GM21737 (cell line): ENCODE results near the gene THOP1.

ENCODE experiments used
- ATAC-seq: cut with Tn5 transposase; IDR thresholded peaks from one replicate; pipeline ENCODE4 v1.9.1; 2021; ENCODE audit warnings: mild to moderate bottlenecking, moderate library complexity; ENCODE audit not compliant: unreplicated experiment

Gene THOP1

DNA sequence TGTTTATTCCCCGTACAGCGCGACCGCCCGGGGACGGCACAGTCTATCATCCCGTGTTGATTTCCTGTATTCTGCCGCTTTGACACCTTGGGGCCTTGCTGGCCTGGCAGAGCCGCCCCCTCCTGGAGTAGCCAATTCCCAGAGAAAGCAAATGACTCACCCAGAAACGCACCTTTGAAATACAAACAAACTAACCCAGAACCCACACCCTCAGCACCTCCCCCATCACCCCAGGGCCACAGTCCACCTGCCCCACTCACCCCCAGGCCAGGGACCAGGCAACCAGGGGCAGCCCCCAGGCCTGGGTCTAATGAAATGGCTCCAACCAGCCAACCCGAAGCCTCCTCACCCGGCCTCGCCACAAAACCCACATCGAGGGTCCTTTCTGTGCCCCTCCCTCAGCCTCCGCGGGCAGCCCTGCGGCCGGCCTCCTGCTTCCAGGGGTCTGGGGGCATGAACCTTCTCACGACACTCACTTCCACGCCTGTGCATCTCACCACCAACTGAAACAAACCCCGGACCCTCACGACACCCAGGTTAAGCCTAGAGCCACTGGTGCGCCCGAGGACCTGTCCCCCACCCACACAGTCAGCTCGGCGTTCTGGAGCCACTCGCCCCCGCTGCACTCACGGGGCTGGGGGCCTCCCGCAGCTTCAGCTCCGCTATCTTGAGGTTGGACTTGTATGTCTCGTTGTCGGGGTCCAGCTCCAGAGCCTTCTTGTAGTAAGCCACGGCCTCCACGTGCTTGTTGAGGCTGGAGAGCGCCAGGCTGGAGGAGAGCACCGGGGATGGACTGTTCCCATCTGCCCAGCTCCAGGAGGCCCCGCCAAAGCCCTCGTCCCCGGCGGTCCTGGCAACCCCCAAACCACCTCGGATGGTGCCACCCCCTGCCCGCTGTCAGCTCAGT is 23.2 kb upstream of the THOP1 start:
- ATAC-seq = no peak

DNA sequence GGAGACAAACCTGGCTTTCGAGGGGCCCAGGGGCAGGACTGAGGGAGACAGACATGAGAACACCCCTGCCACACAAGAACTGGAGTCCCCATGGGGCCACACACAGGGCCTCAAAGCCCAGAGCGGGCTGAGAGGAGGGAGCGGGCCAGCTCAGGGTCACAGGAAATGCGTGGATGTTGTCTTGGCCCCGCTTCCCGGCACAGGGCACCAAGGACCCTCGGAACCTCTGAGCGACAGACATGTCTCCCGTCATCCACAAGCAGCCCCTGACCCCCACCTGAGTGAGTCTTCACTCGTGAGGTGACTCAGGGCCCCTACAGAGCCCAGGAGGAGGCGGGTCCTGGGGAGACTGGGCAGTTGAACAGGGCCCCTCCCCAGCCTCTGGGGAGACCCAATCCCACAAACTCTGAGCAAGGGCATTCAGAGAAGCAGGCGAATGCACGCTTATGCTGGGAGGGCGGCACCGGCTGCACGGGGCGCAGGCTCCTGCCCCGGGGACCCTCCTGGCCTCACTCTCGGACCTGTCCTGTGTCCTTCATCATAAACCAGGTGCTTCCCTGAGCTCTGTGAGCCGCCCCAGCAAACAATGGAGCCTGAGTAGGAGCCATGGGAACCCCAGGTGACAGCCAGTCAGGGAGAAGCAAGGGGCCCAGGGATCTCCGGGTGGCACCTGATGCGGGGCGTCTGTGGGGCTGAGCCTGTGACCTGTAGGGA is 22.4 kb upstream of the THOP1 start:
- ATAC-seq = no peak

DNA sequence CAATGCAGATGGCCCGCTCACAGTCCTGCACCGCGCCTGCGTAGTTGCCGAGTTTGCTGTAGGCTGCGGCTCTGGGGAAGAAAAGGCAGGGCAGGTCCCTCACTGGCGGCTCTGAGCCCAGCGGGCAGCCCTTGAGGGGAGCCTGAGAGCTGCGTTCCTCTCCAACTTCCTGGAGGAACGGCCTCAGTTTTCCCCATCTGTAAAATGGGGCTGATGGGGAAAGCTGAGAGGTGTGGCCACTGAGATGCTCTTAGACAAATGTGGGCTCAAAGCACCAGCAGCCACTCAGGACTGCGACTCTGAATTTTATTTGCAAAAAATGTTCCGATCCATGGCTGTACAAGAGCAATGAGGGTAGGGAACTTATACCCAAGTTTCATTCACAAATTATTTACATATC is 21.6 kb upstream of the THOP1 start:
- no peak for ATAC-seq

DNA sequence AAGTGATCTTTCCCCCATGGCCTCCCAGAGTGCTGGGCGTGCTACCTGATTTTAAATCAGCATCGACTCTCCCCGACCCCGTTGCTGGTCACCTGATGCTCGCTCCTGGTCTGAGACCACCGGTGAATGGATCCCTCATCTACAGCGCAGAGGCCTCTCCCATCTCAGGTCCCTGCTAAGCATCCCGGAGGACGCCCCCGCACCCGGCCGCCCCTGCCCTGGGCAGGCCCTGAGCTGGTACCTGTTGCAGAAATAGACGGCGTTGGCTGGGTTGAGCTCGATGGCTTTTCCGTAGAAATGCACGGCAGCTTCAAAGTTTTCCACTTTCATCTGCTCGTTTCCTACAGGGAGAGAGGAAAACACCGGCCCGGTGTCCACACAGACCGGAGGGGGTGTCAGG is 20.4 kb upstream of the THOP1 start:
- no peak for ATAC-seq

DNA sequence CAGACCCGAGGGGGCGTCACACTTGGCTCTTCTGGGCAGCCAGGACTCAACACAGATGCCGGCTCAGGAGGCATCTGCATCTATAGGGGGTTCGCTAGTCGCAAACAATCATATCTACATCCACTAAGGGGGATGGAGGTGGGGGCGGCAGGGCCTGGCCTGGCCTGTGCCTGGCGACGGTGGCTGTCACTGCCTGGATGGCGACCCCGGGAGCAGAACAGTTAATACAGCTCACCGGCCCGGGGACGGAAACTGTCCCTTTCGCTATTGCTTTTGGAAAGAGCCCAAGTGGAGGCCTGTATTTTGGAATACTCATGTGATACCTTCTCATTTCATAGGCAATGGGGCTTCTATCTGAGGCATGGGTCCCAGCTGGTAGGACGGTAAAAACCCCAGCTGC is 19.9 kb upstream of the THOP1 start:
- ATAC-seq = no peak

DNA sequence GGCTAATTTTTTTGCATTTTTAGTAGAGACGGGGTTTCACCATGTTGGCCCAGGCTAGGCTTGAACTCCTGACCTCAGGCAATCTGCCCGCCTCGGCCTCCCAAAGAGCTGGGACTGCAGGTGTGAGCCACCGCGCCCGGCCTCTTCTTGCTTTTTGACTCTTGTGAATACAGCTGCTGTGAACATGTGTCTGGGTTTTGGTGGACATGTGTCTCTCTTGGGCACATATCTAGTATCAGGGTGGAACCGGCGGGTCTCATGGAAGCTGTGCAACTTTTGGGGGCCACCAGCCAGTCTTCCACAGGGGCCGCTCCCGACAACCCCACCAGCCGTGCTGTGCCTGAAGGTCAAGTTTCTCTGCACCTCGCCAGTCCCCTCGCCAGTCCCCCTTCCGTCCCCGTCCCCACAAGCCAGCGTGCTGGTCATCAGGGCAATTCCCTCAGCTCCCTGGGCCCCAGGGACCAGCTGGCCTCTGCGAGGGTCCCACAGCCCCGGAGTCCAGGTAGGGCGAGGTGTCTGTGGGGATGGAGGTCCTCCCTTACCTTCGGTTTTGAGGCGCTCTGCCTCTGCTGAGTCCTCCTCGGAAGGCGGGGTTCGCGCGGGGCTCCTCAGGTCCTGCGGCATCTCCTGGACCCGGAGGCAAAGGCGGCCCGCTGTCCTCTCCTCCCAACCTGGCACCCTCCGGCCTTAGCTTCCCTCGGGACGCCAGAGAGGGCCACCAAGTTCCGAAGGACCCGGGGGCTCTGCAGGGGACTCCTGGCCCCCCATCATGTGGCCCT is 18.5 kb upstream of the THOP1 start:
- ATAC-seq = no peak

DNA sequence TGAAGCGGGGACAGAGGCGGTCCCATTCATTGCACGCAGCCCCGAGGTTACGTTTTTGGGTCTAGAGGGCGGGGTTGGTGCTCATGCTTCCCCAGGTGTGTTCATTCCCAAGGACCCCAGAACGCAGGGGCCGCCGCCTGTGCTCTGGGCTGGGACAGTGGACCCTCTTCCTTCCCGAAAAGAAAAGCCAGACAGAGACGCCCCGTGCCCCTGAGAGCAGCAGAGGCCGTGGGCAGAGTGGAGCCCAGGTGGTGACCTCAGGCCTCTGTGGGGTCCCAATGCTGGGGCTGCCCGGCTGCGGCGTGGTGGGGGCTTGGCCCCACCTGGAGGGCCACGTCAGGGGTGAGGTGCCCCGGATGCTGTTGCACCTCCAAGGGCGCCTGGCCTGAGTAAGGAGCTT is 17.6 kb upstream of the THOP1 start:
- no peak for ATAC-seq

DNA sequence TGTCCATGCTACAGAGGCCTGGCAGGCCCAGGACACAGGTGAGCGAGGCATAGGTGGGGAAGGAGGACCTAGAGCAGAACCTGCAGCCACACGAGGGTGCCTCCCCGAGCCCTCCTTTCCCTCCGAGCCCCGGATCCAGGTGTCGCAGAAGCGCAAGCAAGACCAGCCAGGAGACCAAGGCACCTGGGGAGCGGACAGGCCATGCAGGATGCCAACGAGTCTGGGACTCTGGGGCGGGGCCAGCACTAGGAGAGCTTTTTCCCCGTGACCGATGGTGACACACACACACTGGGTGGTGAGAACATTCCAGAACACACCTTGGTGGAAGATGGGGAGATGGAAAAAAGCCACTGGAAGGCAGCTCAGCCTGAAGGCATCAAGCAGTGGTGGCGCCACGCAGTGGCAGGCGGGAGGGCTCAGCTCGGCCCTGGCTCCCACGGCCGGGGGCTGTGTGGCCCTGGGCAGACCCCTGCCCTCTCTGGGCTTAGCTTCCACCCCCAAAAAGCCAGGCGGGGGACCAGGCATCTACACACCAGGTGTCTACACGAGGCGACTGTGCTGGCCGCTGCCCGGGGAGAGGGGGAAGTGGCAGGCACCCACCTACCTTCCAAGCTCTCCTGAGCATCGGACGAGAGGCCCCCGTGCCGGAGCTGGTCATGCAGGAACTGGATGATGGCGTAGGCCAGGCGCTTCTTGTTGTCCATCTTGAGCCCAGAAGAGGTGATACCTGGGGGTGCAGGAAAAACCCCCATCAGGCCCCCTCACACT is 16.8 kb upstream of the THOP1 start:
- ATAC-seq = no peak

DNA sequence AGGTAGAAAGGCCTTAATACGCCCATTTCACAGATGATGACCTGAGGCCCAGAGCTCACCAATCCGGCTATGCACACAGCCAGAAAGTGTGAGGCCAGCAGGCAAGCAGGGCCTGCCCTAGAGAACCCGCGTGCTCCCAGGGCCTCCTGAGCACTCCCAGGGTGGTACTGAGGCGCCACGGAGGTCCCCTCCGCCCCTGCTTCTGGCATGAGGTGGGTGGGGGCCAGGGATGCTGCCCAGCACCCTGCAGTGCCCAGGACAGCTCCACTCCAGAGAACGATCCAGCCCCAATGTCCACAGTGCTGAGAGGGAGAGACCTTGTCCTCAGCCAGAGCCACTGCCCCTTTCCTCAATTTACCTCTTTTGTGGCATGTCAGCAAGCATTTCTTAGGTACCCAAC is 16.1 kb upstream of the THOP1 start:
- ATAC-seq = no peak

DNA sequence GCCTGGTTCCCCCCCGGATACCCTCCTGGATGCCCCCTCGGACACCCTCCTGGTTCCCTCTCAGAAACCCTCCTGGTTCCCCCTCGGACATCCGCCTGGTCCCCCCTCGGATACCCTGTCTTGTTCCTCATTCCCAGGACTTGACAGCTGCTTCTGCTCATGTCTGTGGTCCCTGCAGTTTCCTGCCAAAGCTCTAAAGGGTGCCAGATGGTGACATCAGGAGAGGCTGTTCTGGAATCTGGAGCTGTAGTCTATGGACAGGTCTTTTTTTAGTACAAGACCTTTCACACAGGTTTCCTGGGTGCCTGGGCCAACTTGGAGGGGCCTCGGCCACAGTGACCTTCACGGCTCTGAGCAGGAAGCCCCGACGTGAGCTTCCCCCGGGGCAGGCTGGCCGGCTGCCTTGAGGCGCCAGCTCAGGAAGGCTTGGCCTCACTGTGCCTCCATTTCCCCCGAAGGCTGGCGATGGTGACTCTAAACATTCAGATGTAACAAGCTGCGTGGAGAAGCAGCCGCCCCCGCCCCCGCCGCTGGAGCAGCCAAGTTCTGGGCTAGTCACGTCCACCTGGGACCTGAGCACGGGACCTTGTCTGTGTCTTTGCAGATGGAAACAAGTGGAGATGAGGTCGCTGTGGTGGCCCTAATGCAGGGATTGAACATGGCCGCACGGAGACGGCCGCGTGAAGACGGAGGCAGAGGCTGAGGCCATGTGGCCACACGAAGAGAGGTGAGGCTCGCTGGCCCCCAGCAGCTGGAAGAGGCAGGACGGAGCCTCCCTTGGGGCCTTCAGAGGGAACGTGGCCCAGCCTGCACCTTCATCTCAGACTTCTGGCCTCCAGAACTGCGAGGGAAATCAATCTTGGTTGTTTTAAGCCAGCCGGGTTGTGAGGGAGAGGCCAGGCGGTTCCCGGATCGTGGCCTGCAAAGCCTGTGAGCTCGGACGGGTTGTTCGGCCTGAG is 15.0 kb upstream of the THOP1 start:
- ATAC-seq = no peak

DNA sequence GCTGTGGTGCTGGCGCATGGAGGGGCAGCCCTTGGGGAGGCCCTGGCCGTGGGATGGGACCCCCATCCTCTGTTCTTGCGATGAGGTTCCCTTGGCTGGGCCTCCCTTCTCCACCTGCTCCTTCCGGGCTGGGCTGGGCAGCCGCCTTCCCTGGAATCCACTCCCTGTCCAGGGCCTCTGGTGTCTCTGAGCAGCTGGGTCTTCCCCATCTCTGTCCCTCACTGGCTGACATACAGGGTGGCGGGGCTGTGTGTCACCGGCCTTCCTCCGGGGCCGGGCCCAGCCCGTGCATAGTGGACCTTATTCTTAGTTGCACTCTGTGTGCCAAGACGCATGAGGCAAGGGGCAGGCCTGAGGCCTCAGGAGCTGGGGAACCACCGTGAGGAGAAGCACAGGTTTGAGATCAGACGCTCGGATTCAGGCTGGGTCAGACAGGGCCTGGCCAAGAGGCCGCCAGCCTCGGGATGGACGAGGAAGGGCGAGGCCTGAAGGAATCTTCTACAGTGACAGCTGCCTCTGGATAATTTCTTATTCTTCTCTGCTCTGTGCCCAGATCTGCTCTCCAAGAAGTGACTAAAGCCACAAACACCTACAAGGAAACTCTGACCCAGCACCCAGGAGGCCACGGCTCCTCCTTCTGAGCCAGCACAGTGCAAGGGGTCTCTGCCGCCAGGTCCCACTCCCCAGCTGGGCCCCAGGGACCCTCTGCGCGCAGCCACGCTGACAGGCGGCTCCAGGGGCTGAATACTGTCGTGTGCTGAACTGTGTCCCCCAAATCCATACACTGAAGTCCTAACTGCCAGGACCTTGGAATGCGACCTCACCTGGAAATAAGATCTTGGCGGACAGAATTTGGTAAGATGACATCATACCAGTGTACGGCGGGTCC is 13.3 kb upstream of the THOP1 start:
- ATAC-seq = no peak

DNA sequence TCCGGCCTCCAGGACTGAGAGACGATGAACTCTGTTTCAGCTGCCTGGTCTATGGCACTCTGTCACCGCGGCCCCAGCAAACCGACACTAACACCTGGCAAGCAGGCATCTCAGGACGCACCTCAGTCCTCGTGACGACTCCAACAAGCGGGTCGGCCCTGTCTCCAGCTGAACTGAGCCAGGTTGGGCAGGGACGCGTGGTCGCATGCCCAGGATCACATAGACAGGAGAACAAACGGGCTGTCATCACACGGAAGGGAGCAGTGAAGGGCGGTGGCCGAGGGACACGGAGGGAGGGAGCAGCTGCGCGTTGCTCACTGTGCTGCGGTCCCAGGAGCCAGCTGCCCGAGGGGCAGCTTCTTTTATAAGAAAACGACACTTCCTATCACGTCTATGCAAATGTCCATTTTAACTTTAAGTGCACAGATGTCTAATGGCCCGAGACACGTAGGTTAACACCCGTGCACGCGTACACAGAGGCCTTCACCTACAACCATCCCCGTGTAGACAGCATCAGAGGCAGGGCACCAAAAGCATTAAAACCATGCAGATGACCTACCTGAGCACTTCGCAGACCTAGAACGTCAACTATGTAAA is 11.1 kb upstream of the THOP1 start:
- ATAC-seq = no peak

DNA sequence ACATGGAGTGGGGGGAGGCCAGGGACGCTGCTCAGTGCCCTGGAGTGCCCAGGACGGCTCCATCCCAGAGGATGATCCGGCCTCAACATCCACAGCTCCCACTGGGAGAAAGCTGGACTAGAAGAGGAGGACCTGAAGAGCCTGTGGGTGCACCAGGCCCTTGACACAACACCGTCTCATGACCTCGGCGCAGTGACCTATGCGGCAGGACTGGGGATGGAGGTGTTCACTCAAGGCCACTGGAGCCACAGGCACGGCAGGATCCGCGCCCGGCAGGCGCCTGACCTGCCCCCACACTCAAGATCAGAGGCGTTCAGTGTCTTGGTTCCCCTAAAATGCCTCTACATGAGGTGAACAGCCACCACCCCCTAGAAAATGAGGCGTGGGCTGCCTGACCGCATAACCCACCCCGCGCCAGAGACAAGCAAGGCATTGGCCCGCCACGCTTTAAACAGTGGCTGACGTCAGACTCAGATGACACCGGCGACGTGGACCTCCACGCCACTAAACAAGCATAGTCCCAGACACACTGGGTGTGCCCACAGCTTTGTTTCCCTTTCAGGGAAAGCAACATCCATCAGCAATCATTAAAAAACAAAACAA is 10.2 kb upstream of the THOP1 start:
- ATAC-seq = no peak

DNA sequence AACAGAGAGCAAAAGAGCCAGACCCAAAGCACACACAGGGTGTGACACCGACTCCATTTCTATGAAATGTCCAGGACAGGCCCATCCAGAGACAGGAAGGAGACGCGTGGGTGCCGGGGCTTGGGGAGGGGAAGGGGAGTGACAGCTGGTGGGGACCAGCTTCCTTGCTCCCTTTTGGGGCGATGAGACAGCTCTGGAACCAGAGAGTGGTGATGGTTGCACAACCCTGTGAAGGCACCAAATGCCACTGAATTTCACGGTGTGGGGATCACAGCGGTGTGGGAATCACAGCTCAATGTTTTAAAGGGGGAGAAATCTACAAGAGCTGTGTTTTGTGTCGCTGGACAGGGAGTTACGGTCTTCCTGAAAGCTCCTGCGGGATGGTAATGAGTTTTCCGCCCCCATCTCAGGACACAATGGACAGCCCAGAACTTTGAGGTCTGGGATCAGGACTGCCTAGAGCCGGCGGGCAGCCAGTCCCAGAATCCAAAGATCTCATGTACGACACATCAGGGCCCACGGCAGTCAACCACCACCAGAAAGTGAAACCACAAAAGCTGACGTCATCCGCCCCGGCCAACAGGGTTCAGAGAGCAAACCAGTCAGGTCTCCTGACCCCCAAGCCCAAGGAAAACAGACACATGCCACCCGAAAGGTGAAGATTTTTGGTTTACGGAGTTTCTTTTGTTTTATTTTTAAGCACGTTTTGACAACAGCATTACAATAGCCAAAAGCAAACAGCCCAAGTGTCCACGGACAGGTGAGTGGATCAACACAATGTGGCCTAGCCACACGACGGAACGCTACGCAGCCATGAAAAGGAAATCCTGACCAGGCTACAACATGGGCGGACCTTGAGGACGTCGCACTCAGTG is 9.5 kb upstream of the THOP1 start:
- ATAC-seq = no peak

DNA sequence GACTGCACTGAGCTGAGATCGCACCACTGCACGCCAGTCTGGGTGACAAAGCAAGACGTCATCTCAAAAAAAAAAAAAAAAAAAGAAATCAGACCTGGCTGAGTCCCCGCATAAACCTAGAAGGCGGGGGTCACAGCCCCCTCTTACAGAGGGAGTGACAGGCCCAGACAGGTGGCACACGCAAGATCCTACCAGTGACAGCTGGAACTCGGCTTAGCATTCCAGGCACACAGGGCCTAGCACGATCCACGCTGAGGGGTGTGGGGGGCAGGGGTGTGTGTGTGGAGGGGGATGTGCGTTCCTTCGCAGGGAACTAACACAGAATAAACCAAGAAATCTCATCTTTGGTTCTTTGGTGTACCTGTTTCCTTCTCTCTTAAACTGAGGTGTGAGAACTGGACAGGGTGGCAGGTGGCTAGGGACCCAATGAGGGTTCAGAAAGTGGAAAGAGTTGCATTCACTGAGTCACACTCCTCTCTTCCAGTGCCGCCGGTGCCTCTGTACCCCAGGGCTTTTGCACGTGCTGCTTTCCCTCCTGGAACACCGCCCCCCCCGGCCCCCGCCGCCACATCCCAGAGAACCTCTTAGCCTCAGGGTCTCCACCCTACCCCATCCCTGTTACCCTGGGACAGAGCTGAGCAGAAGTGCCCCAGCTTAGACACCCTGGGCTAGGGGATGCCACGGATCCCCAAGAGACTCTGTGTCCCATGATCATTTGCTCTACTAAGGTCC is 7.2 kb upstream of the THOP1 start:
- no peak for ATAC-seq

DNA sequence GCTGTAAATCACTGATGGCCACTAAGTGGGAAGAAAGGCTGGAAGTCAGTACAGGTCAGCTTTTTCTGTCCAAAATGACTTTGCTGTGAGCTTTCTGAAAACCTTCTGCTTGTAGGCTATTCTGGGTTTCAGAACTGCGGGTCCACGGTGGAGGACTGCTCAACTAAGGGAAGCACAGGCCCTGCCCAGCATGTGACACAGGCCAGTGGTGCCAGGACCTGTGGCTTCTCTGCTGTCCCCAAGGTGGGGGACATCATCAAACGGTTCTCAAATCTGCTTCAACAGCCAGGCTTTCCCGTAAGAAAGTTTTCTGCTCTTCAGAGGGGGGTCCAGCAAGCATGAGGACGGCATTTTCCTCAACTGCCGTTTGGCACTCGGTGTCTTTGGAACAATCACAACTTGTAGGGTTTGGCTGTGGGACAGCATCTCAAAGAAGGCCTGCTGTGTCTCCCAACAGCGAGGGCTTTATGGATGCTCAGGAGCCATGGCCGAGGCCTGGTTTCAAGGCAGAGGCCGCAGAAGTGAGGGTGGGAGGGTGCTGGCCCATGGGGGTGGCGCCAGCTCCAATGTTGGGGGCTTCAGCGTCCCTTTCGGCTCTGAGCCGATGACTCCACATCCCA is 6.1 kb upstream of the THOP1 start:
- ATAC-seq = no peak
